ENCODE results near the gene RUSC1.
A peak's percentile ranks its signal among the peaks of the same experiment; 100 is the strongest.

RUSC1 gene

GRCh38 chr1:155295183-155295941 is 25.3 kb upstream of the RUSC1 start:
- no peak for DNase-seq

DNA sequence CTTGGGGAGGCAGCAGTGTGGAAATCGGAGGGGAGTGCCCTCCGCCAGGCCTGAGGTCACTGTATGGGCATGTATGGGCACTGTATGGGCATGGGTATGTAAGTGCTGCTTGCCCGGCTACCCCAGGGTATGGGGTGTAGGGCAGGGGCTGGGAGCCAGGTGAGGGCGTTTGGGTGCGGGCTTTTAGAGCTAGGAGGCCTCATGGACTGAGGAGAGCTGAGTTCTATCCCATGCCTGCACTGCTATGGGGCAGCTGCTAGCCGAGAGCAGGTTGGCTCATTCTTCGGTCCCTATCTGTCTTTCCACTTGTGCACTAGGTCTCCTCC is 24.8 kb upstream of the RUSC1 start:
- no peak for DNase-seq

- no peak for DNase-seq
These were observed 24.0 kb upstream of the RUSC1 start for GRCh38 chr1:155296661-155297060.

- DNase-seq: no peak
These were observed 23.3 kb upstream of the RUSC1 start for GRCh38 chr1:155297384-155297783.

- DNase-seq: no peak
These were observed 20.7 kb upstream of the RUSC1 start for GRCh38 chr1:155300024-155300423.

DNA sequence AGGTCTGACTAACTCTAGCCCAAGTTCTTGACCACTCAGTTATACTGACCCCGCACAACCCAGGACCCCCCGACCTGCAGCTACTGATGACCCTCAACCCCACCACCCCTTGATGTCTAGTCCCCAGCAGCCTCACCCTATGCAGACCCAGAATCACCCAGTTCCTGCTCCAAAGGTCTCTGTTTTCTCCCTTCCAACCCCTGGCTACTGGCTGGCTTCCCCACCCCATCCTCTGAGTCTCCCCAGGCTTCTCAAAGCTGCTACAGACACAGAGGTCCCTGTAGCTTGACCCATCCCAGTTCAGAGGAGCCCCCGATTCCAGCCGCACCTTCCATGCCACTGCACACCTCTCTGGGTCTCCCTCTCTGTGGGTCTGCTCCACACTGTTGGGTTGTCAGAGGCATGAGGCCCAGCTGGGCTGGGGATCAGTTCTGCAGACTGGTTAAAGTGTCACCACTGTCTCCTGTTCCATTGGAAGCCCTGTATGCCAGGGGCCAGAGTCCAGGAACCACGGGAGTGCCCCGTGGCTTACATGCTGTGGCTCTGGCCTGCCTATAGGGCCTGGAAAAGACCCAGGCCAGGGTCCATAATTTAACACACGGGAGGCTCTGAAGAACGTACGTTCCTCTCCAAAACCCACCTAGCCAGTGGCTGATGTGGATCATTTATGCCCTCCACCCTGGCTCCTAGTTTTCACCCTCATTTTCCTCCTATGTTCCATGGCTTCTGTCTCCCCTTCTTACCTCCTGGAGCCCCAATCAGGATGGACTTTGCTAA is 20.0 kb upstream of the RUSC1 start:
- DNase-seq: no peak

- DNase-seq: no peak
These were observed 19.3 kb upstream of the RUSC1 start, which contains the start of gene PKLR for GRCh38 chr1:155301342-155301841. Gene PKLR (minus strand): TSS chr1:155301438. CDS start chr1:155301395, 43 bp downstream.

DNA sequence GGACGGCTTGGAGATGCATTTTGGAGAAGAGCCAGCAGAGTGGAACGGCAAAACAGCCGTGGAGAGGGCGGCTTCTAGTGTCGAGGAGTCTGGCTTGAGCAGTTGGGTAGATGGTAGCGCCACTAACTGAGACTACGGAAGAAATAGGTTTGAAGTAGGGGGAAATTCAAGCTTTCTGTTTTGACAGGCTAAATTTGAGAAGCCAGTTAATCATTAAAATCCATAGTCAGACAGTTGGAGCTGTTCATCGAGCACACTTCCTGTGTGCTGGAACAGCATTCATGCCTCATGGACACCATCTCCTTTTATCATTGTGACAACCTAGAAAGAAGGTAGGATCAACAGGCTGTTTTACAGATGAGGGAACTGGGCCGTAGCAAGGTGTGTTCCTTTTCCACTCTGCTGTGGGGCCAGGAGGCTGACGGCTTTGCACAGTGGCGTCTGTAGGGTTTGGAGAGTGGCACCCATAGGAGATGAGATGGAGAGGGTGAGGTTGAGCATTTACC is 16.1 kb upstream of the RUSC1 start:
- DNase-seq: no peak

GRCh38 chr1:155305881-155306391 is 14.8 kb upstream of the RUSC1 start:
- no peak for DNase-seq

DNA sequence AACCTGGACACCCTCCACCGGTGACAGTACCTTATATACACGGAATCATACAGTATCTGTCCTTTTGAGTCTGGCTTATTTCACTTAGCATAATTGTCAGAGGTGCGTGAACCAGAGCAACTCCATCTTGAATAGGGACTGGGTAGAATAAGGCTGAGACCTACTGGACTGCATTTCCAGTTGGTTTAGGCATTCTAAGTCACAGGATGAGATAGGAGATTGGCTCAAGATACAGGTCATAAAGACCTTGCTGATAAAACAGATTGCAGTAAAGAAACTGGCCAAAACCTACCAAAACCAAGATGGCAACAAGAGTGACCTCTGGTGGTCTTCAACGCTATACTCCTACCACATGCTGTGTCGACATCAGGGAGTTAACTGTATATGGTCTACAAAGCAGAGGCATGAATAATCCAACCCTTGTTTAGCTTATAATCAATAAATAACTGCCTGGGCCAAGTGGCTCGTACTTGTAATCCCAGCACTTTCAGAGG is 13.4 kb upstream of the RUSC1 start:
- no peak for DNase-seq

DNA sequence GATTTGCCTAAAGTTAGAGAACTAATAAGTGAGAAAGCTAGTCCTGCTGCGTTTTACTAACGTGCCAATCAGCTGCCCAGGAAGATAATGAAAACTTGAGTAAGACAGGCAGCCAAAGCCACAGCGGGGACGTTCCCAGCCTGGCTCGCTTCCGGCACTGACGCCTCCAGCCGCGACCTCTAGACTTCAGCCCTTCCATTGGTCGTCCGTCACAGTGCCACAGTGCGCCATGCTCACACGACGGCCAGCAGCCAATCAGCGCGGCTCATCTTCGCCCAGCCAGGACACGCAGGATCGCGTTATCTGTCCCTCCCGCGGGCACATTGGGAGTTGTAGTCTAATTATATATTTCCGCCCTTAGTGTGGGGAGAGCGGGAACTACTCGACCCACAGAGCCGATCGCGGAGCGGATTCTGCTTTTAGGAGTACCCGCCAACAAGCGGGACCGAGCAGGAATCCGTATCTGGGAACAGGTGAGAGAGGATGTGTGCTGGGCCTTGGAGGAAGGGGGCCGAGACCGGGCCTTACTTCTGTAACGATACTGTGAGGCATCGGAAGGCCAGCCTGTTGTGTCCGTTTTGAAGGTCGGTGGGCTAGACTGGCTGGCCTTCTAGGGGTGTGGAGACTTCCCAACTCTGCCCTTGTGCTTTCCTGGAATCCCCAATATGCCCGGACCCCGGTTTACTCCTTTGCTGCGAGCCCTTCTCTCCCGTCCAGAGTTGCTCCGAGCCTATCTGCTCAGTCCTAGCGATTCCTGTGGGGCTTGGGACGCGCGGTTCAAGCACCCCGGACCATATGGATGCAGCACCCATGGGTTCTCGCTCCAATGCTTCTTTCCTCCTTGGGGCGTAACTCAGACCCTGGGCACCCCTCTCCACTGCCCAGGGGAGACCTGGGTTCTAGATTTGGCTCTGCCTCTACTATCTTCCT is 11.9 kb upstream of the RUSC1 start, which contains the start of gene FDPS:
FDPS (plus strand) TSS at position 374 of the 930 bp plus-strand sequence. CDS start 924 bp downstream, outside the sequence.
- DNase-seq: peak; percentile 92

DNA sequence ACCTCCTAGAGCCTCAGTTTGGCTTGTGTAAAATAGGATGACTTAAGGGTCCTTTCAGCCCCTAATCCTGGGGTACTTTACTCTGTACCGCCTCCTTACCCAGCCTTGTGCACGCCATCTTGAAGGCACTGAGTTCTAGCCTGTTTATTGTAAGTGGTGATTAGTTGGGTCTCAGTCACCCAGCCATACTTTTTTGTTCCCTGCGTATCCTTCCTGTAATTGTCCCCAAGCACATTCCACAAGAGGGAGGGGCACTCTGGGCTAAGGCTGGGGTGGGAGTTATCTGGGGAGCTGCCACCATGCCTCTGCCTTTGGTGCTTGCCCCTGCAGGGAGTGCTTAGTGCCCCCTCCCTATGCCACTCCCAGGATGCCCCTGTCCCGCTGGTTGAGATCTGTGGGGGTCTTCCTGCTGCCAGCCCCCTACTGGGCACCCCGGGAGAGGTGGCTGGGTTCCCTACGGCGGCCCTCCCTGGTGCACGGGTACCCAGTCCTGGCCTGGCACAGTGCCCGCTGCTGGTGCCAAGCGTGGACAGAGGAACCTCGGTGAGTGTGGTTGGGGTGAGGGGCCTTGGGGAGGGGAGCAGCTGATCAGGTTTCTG is 11.2 kb upstream of the RUSC1 start:
- DNase-seq: no peak

DNA sequence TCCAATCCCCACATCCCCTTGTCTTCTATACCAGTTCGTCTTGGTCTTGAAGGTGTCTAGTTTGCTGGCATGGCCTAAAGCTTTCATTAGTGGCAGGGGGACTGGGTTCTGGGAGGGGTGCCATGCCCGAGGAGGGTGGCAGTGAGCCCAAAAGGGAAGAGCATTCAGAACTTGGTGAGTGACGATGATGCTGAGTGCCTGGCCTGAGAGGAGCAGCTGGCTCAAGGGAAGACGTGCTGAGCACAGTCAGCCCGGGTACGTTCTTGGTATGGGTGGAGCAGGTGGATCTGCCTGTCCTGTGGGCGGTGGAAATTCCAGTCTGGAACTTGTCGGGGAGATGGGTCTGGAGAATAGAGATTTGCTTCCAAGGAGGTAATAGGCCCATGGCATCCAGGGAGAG is 7.4 kb upstream of the RUSC1 start:
- no peak for DNase-seq

- no peak for DNase-seq
These were observed 3.8 kb upstream of the RUSC1 start for GRCh38 chr1:155316922-155317321.

- no peak for DNase-seq
These were observed 2.6 kb upstream of the RUSC1 start for GRCh38 chr1:155318082-155318481.

DNA sequence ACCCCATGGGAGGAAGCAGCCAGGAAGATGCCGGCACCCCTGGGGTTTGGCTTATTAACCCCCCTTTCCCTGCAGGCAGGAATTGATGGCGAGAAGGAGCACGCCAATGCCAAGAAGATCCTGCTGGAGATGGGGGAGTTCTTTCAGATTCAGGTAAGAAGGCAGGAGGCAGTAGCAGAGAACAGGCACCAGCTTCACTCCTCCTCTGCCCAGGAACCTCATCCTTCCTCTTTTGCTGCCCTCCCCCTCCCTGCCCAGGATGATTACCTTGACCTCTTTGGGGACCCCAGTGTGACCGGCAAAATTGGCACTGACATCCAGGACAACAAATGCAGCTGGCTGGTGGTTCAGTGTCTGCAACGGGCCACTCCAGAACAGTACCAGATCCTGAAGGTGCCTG is 1.2 kb upstream of the RUSC1 start:
- DNase-seq: no peak

DNA sequence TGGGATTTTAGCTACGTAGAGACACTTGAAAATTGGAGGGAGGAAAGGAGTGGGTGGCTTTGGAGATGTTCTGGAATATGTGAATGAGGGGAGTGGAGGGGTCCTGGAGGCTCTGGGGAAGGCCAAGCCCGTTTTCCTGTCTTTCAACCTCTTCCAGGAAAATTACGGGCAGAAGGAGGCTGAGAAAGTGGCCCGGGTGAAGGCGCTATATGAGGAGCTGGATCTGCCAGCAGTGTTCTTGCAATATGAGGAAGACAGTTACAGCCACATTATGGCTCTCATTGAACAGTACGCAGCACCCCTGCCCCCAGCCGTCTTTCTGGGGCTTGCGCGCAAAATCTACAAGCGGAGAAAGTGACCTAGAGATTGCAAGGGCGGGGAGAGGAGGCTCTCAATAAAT is 442 bp upstream of the RUSC1 start:
- DNase-seq: no peak

- DNase-seq: no peak
These were observed 1.2 kb downstream of the RUSC1 start for GRCh38 chr1:155321639-155322503.

GRCh38 chr1:155322571-155322952 is 1.9 kb downstream of the RUSC1 start:
- DNase-seq: no peak

- DNase-seq: peak; percentile 94 to 95
These were observed 2.4 kb downstream of the RUSC1 start for GRCh38 chr1:155322953-155323728.

All from stimulated activated CD4-positive, alpha-beta T cell treated with anti-CD3 and anti-CD28 coated beads, Interleukin-2, amount 100 ng/mL, for 48 hours (primary cell).